H7 (cell line): Measurements from ENCODE around the gene HOXC9. TPM values are rescaled to one million over a fixed set of nuclear protein-coding genes. Genes with fewer than 3 reads are reported as not detected.

ENCODE experiments used
- DNase-seq: peaks from one replicate; pipeline ENCODE4 v3.0.0; 2012
- H3K27me3 ChIP-seq: 2 replicates; pipeline ENCODE4 v1.6.0; 2011; ENCODE audit warnings: mild to moderate bottlenecking, low read length; ENCODE audit not compliant: control insufficient read depth, insufficient read depth
- H3K36me3 ChIP-seq: replicated peaks from 2 replicates; pipeline ENCODE4 v1.5.1; 2011; ENCODE audit warnings: low read length; ENCODE audit not compliant: control insufficient read depth, insufficient read depth
- H3K4me3 ChIP-seq: 2 replicates; pipeline ENCODE4 v1.5.1; 2011; ENCODE audit warnings: low read depth, mild to moderate bottlenecking, control low read depth, low read length, moderate library complexity; ENCODE audit not compliant: insufficient read depth
- total RNA-seq: library from RNA; depleted of rRNA; stranded (reverse); fragments of >200 nt; shearing (Covaris generic); gene quantifications from 2 replicates; pipeline ENCODE4 v1.2.3, GENCODE V29; 2014

Gene HOXC9
- total RNA-seq, 1 experiment from 2014 or later: not detected

DNA sequence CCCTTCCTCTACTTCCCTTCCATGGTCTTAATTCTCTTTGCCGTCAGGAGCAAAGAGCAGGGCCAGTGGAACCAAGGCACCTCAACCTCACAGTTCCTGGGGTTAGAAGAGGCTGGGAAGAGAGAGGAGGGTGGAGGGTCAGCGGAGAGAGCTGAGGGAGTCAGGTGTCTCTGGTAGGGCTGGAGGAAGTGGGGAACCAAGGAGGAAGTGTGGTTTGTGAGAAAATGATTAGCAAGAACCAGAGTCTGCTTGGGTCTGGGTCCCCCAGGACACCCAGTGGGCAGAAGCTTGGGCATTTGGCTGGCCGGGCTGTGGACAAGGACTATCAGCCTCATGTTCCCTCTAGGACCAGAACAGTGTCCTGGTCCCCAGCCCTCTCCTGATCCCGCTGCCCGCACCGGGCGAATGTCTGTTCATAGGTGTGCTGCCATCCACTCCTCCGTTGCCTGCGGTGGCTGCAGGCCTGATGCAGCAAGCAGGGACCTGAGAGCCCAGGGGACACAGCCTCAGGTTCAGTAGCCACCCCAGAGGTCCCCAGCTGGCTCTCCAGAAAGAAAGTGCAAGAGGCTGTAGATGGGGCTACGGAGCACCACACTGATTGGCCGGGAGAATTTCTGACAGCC is 42.9 kb upstream of the HOXC9 start:
- Histone ChIP-seq H3K4me3 (no peak overlapping the region), H3K27me3 (peaks cover 100% of the 10 kb centered on the region), H3K36me3 (no peaks in the 10 kb centered on the region)
- no peak for DNase-seq

DNA sequence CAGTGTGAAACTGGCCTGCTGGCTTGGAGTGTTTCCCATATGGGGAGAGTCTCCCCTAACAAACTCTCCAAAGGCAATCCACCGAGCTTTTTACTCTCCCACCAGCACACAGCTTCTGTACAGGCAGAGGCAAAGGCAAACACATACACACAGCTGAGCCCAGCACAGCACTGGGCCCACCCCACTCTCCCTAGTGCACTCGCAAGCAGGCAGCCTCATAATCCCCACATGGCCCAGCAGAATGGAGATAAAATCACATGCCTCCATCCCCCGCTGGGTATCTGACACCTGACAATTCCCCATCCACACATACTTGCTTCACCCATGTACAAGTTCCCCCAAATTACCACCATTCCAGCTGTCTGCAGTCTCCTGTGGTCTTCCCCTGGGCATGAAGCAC is 41.8 kb upstream of the HOXC9 start:
- Histone ChIP-seq H3K36me3 (no peaks in the 10 kb centered on the region), H3K27me3 (peaks cover 100% of the 10 kb centered on the region), H3K4me3 (no peak overlapping the region)
- DNase-seq: no peak

DNA sequence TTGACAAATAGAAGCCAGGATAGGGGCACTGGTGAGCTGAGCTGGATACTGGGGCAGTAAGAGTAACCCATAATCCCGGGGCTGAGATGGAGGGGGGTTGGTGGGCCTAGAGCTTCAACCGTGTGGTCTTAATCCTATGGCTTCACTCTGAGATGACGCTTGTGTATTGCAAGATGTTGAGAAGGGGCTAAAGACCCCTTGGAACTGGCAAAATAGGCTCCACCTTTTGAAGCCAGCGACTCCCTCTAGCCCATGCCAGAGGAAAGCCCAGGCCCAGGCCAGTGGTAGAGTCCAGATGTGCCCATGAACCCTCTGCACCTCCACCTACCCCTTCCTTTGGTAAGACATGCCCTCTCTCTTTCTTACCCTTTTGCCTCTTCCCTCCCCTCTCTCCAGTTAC is 40.6 kb upstream of the HOXC9 start:
- H3K27me3 ChIP-seq: peaks cover 100% of the 10 kb centered on the region
- no peak overlapping the region for H3K4me3 ChIP-seq
- no peaks in the 10 kb centered on the region for H3K36me3 ChIP-seq
- no peak for DNase-seq

DNA sequence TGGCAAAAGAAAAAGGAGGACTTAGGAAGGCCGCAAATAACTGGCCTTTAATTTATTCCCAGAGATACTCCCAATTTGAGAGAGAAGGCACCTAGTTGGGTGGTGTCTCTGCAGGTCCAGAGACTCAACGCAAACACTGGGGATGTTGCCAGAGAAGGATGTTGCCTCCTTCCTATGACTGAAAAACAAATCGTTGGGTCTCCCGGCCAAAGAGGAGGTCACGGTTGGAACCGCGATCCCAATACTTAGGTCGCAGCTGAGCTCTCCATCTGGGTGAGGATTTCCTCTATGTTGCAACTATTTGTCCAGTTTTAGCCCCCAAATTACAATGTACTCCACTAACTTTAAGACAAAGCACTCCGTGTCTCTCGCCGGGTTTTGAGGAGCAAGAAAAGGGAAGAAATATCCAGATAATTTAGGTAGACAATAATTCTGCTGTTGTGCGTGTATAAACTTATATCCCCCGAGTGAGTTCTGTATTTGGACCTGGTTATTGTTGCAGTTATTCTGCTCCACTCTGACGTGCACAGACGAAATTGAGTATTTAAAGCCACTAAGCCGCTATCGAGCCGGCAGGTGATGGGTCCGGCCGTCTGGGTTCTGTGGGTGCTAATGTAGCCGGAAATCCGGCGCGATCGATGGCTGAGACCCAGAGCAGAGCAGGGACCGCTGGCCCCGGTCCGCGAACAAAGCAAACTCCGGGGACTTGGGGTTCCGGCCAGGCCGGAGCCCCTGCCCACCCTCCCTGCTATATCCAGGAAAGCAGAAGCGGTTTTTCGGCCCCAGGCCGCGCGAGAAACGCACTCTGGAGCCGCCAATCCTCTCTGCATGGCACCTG is 39.6 kb upstream of the HOXC9 start:
- peaks cover 100% of the 10 kb centered on the region for H3K27me3 ChIP-seq
- no peak for DNase-seq
- no peak overlapping the region for H3K4me3 ChIP-seq

DNA sequence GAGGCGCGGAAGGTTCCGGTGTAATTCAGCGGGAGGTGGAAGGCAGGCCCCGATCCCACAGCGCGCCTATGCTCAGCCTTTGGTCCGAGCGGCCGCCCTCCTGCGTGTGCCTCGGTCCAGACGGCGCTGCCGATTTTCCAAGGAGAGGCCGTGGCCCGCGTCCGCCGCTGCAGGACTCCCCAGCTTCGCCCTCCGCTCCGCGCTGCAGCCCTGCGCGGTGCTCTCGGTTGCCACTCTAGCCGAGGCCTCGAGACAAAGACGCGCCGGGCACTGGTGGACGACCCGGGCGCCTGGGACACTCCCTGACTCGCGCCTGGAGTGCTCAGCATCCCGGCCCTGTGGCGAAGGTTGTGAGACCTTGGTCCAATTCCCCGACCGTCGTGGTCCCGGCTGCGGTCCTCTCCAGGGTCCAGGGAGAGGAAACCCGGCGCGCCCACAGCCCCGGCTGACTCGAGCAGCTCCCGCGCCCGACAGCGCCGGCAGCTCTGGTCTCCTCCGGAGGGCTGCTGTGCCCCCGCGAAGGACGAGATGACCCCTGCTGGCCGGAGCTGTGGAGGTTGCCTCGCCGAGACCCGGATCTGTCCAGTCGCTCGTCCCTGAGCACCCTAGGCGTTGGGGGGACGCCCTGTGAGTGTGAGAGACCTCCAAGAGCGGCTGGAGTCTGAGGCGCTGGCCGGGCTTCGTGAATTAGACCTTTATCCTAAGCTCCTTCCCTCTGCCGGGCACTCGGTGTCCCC is 38.8 kb upstream of the HOXC9 start:
- Histone ChIP-seq H3K4me3 (no peak overlapping the region), H3K27me3 (peaks cover 100% of the 10 kb centered on the region), H3K36me3 (no peaks in the 10 kb centered on the region)
- peak; percentile 83 for DNase-seq

More for the DNA sequence above, 39.6 kb upstream of the HOXC9 start:
- no peaks in the 10 kb centered on the region for H3K36me3 ChIP-seq

DNA sequence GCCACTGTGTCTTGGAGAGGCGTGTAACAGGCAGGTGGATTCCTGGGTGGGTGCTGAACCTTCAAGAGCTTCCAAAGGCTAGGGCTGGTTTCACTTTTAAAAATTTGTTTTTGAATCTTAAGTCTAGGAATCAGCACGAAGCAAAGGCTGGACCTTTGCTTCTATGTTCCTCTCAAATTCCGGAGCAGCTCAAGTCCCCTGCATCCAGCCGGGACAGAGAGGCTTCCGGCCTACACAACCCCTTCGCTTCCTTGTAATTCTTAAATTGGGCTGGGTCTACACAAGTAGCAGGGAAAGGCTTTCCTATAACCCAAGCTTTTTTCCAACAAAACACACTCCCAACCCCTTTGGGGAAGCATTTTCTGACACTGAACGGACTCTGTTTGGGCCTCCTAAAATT is 37.0 kb upstream of the HOXC9 start:
- no peak overlapping the region for H3K4me3 ChIP-seq
- H3K27me3 ChIP-seq: peaks cover 100% of the 10 kb centered on the region
- DNase-seq: no peak
- H3K36me3 ChIP-seq: no peaks in the 10 kb centered on the region

DNA sequence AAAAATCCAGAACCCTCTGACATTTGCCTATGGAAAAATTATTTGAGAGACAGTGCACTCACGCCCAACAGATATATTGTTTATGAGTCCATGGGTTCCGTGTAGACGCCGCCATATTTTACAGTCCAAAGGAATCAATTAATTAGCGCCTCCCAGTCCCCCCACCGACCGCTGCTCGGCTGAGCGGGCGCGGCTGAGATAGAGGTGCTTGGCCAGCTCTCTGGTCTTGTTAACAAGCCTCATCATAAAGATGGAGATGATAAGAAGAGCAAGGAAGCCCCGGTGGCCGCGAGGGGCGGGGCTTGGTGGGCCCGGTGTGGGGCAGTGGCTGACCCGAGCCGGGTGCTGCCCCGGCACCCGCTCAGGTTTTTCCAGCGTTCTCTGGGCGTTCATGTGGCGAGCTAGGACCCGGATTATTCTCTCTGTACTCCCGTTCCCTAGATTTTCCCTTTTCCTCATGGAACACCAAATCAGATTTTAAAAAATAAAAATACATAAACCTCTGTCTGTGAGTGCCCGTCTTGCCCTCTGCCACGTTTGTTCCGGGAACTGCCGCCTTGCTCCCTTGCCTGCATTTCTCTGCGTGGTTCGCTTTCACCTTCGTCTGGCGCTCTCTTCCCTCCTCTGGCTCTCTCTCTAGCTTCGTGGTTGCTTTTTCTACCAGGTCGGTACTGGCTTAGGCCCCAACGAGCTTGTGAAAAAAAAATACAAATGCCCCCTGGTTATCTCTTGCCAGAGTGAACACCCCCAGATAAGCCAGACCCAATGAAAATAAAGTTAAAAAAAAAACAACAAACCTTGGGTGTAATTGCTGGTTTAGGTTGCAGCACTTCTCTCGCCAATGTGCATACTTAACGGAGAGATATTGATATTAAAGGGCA is 36.3 kb upstream of the HOXC9 start:
- DNase-seq: peak; percentile 73
- Histone ChIP-seq H3K36me3 (no peaks in the 10 kb centered on the region), H3K27me3 (peaks cover 100% of the 10 kb centered on the region), H3K4me3 (no peak overlapping the region)

DNA sequence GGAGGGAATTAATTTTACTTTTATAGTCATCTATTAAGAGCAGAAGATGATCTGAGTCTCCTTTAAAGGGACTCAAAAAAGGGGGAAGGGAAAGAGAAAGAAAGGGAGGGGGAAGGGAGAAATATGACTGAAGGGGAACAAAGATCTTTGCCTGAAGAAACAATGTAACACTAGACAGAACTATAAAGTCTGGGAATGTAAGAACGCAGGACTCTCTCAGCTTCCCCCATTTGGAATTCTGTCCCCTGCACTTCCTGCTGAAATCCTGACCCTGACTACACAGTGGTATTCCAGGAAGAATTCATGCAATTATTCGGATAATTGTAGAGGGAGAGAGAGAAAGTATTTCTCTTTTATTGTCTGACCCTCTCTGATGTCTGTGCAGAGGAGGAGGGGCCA is 35.6 kb upstream of the HOXC9 start:
- no peaks in the 10 kb centered on the region for H3K36me3 ChIP-seq
- no peak overlapping the region for H3K4me3 ChIP-seq
- H3K27me3 ChIP-seq: peaks cover 100% of the 10 kb centered on the region
- no peak for DNase-seq

DNA sequence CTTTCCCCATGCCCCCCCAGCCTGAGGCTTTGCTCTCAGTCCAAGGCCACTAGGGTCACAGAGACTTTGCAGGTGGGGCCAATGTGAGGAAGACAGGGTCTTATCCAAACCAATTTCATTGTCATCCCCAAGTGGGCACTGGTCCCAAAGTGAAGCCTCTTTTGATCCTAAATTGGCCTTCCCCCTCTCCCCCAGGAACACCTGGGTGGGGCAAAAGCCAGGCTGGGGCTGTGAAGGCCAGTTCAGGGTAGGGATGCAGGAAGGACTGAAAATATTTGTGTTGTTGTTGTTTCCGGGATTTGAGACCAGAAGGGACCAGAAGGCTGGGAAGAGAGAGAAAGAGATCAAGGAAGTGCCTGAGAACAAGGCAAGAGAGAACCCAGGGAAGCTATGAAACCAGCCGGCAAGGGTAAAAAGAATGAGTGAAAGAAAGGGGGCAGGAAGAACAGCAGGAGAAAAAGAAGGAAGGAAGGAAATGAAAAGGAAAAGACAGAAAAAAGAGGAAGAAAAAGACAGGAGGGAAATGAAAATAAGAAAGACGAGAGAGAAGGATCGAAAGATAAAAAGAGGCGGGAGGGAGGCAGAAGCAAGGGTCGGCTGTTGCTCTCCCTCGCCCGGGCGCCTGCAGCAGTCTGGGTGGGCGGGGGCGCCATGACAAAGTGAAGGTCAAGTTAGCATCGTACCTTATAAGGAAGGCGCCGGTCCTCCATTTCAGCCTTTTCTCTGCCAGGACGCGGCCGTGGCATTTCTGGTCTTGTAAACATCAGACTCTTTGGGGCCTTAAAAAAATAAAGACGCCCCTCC is 34.5 kb upstream of the HOXC9 start:
- Histone ChIP-seq H3K36me3 (no peaks in the 10 kb centered on the region), H3K4me3 (peak overlapping the region; percentile 12; the same call in 1 of the 2 replicates), H3K27me3 (peaks cover 100% of the 10 kb centered on the region)
- DNase-seq: peak; percentile 85

DNA sequence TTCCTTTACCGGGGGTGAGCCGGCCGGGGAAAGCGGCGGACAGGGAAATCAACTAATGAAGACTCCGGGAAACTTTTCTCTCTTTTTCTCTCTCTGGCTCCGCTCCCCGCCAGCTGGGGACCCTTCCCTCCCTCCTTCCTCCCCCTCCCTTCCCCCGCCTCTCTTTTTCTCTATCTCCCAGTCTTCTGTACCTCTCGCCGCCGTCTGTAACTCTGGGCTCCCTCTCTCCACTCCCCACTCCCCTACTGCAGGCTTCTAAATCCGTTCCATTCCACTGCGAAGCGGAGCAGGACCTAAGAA is 33.9 kb upstream of the HOXC9 start:
- peak overlapping the region; percentile 12; the same call in 1 of the 2 replicates for H3K4me3 ChIP-seq
- peaks cover 100% of the 10 kb centered on the region for H3K27me3 ChIP-seq
- peak; percentile 82 for DNase-seq
- H3K36me3 ChIP-seq: no peaks in the 10 kb centered on the region

DNA sequence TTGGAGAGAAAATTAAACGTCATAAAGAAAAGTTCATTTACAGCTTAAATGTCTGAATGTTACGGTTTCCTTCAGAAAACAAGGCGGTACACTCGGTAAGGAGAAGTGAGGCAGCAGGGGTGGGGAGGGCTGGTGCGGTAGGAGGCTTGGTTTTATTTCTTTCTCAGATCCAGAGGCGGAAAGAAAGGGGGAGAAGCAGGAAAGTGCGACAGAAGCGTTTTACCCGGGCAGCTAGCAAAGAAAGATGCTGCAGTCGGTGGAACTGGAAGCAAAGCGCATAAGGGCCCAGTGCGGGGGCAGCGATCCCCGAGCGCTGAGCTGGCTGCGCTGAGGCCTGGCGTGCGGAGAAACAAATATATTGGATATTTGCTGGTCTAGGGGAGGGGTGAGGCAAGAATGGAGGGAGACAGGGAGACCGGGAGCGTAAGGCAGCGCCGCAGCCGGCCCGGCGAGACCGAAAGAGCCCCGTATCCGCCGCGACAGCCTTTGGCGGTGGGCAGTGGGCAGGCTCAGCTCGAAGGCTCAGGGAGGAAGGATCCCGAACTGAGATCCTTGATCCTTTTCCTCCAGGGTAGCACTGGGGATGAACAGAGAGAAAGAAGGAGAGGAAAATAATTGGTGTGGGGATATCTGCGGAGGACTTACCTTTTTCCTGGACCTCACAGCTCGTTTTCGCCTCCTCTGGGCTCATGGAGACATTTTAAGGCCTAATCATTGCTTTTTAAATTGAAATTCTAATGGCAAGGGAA is 33.4 kb upstream of the HOXC9 start:
- no peak overlapping the region for H3K4me3 ChIP-seq
- H3K27me3 ChIP-seq: peaks cover 100% of the 10 kb centered on the region
- DNase-seq: peak; percentile 62
- no peaks in the 10 kb centered on the region for H3K36me3 ChIP-seq

DNA sequence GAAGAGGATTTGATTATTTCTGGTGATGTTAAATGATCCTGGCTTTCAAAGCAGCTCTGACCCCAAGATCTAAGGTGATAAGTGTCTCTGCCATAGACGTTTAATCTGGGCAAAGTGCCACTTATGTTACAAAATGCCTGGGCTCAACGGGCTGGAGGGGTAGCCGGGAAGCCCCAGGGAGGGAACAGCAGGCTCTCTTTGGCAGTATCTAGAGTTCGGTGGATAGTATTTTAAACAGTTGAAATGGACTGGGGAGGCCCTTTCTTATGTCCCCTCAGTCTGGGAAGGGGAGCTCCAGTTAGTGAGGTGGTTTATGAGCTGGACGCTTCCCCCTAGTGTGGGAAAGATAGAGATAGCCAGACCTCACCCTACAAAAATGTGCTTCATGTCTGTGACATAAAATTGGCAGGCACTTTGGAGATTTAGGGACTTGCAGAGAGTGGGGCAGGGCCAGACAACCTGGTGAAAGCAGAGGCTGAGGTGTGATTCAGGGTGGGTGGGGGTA is 32.5 kb upstream of the HOXC9 start:
- H3K27me3 ChIP-seq: peaks cover 100% of the 10 kb centered on the region
- H3K36me3 ChIP-seq: no peaks in the 10 kb centered on the region
- no peak overlapping the region for H3K4me3 ChIP-seq

More for the DNA sequence above, 32.5 kb upstream of the HOXC9 start:
- no peak for DNase-seq
